MCF 10A (cell line): ENCODE data around the gene FAR2. TPM values are rescaled to one million over a fixed set of nuclear protein-coding genes. Genes with fewer than 3 reads are reported as not detected.

Experiments
- BruUV-seq: library from RNA; stranded (reverse); fragments of 400-500 nt; replicated peaks from 2 replicates; lab custom pipeline; 2021; lab: Mats Ljungman, UMichigan
- CTCF ChIA-PET: fragments of 300-600 bp; sonication (Branson Sonifier 250); formaldehyde crosslinking; extraction: SDS; loops from one replicate; lab custom pipeline; 2021; ENCODE audit warnings: antibody characterized with exemption, inconsistent platforms; lab: Yijun Ruan, JAX
- POLR2A ChIA-PET: fragments of 300-600, 350-650 bp; sonication (Branson Sonifier 250); formaldehyde crosslinking; extraction: SDS; loops from one replicate; lab custom pipeline; 2020; ENCODE audit warnings: antibody characterized with exemption, inconsistent platforms; lab: Yijun Ruan, JAX
- DNase-seq: peaks from one replicate; pipeline ENCODE4 v3.0.0-alpha.2; 2018; ENCODE audit not compliant: unreplicated experiment
- H3K27ac Mint-ChIP-seq: one replicate; pipeline ENCODE4 v1.8.0; 2022; ENCODE audit warnings: mild to moderate bottlenecking, low read depth, mixed read lengths; ENCODE audit not compliant: unreplicated experiment
- H3K27me3 Mint-ChIP-seq: one replicate; pipeline ENCODE4 v1.8.0; 2022; ENCODE audit warnings: mixed read lengths; ENCODE audit not compliant: insufficient read depth, unreplicated experiment
- H3K36me3 Mint-ChIP-seq: one replicate; pipeline ENCODE4 v1.8.0; 2022; ENCODE audit warnings: mild to moderate bottlenecking, moderate library complexity, mixed read lengths; ENCODE audit not compliant: insufficient read depth, unreplicated experiment
- H3K4me1 Mint-ChIP-seq: one replicate; pipeline ENCODE4 v1.8.0; 2022; ENCODE audit warnings: mixed read lengths; ENCODE audit not compliant: insufficient read depth, unreplicated experiment
- H3K4me3 Mint-ChIP-seq: one replicate; pipeline ENCODE4 v1.8.0; 2022; ENCODE audit warnings: mild to moderate bottlenecking, moderate library complexity, mixed read lengths; ENCODE audit not compliant: unreplicated experiment
- H3K9me3 Mint-ChIP-seq: one replicate; pipeline ENCODE4 v1.8.0; 2022; ENCODE audit warnings: mixed read lengths; ENCODE audit not compliant: unreplicated experiment
- intact Hi-C: fragments of 100-400 bp; cut with micrococcal nuclease; formaldehyde crosslinking; loops from 2 replicates; pipeline ENCODE4 v1.14.1; 2022
- total RNA-seq: library from RNA; stranded (reverse); gene quantifications from 2 replicates; pipeline ENCODE4 v1.2.3, GENCODE V29; 2022
- TF ChIP-seq, protein P1 (sequence below): fragments of 200-600 bp; IDR thresholded peaks from one replicate; pipeline ENCODE4 v1.8.0; 2022; ENCODE audit warnings: antibody characterized with exemption, mild to moderate bottlenecking; ENCODE audit not compliant: unreplicated experiment

Gene FAR2
- total RNA-seq, 1 experiment from 2014 or later, result 1.7 TPM

DNA sequence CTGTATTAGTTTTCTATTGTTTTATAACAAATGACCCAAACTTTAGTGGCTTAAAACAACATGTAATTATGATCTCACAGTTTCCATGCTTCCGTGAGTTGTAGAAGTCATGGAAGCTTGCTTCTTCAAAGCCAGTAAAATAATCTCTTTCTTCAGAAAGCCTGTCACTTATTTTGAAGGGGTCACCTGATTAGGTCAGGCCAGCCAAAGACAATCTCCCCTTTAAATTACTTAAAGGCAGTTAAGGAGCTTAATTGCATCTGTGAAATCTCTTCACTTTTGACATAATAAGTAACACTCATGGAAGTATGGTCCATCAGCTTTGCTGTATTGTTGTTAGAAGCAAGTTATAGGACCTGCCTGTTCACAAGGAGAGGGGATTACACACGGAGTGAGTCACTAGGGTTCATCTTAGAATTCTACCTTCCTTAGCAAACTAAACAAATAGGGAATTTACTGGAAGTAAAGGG lies 89.8 kb downstream of the FAR2 start:
- H3K27ac Mint-ChIP-seq, result no peak overlapping the region
- intact Hi-C loops, result no loop called here
- H3K36me3 Mint-ChIP-seq, result no peaks in the 10 kb centered on the region
- POLR2A ChIA-PET, result interaction anchor here (0.8 to 1.0 kb wide), 2 partner anchors 9 to 126 kb away, joined by 3 read pairs; no protein-coding TSS in a partner anchor
- CTCF ChIA-PET, result interaction anchor here (0.6 to 1.5 kb wide), 2 partner anchors 27 to 78 kb away, joined by 5 to 6 read pairs; no protein-coding TSS in a partner anchor
- no peaks in the 10 kb centered on the region for H3K27me3 Mint-ChIP-seq
- H3K9me3 Mint-ChIP-seq, result no peaks in the 10 kb centered on the region
- BruUV-seq, result no TSS peak
- TF ChIP-seq, protein P1, sequence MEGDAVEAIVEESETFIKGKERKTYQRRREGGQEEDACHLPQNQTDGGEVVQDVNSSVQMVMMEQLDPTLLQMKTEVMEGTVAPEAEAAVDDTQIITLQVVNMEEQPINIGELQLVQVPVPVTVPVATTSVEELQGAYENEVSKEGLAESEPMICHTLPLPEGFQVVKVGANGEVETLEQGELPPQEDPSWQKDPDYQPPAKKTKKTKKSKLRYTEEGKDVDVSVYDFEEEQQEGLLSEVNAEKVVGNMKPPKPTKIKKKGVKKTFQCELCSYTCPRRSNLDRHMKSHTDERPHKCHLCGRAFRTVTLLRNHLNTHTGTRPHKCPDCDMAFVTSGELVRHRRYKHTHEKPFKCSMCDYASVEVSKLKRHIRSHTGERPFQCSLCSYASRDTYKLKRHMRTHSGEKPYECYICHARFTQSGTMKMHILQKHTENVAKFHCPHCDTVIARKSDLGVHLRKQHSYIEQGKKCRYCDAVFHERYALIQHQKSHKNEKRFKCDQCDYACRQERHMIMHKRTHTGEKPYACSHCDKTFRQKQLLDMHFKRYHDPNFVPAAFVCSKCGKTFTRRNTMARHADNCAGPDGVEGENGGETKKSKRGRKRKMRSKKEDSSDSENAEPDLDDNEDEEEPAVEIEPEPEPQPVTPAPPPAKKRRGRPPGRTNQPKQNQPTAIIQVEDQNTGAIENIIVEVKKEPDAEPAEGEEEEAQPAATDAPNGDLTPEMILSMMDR, result no peak
- peak; percentile 12 for DNase-seq
- H3K4me3 Mint-ChIP-seq, result no peak overlapping the region
- peaks cover 7% of the 10 kb centered on the region for H3K4me1 Mint-ChIP-seq

DNA sequence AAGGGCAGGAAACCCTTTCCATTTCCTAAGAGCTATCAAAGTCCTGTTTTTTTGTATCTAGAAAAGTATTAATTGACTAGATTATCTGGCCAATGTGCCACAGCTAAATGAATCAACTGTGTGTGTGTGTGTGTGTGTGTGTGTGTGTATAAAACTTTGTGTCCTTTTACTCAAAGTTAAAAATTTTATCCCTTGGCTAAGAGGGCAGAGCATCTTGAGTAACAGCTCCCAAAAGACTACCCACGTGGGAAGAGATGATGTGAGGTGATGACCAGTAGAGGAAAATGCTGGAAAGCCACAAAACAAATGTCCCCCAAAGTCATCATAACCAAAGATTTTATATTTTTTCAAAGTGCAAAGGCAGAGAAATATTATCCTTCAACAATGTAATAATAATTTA lies 90.3 kb downstream of the FAR2 start:
- DNase-seq, result no peak
- H3K27me3 Mint-ChIP-seq, result no peaks in the 10 kb centered on the region
- BruUV-seq, result no TSS peak
- TF ChIP-seq, protein P1, result no peak
- H3K9me3 Mint-ChIP-seq, result no peaks in the 10 kb centered on the region
- POLR2A ChIA-PET, result interaction anchor here (0.8 to 1.0 kb wide), 2 partner anchors 10 to 126 kb away, joined by 3 read pairs; no protein-coding TSS in a partner anchor
- intact Hi-C loops, result no loop called here
- H3K27ac Mint-ChIP-seq, result no peak overlapping the region
- H3K4me3 Mint-ChIP-seq, result no peak overlapping the region
- peaks cover 7% of the 10 kb centered on the region for H3K4me1 Mint-ChIP-seq
- H3K36me3 Mint-ChIP-seq, result no peaks in the 10 kb centered on the region
- CTCF ChIA-PET, result interaction anchor here (1.5 kb wide), 1 partner anchor 78 kb away, joined by 5 read pairs; no protein-coding TSS in a partner anchor

DNA sequence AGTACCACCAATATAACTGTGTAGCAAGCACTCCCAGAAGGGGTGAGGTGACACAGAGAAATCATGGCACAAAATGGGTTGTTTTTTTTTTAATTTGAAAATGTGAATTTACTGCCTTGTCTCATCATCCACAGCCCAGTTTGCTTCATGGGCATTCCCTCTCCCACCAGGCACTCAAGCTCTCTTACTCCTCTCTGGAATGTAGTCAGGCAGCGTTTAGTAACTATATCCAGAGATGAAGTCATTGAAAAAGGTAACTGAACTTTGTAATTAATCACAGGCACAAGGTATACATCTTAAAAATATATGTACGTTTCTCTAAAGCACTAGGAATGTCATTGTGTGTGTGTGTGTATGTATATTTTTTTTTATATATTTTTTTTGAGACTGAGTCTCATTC lies 91.4 kb downstream of the FAR2 start:
- TF ChIP-seq, protein P1, result no peak

DNA sequence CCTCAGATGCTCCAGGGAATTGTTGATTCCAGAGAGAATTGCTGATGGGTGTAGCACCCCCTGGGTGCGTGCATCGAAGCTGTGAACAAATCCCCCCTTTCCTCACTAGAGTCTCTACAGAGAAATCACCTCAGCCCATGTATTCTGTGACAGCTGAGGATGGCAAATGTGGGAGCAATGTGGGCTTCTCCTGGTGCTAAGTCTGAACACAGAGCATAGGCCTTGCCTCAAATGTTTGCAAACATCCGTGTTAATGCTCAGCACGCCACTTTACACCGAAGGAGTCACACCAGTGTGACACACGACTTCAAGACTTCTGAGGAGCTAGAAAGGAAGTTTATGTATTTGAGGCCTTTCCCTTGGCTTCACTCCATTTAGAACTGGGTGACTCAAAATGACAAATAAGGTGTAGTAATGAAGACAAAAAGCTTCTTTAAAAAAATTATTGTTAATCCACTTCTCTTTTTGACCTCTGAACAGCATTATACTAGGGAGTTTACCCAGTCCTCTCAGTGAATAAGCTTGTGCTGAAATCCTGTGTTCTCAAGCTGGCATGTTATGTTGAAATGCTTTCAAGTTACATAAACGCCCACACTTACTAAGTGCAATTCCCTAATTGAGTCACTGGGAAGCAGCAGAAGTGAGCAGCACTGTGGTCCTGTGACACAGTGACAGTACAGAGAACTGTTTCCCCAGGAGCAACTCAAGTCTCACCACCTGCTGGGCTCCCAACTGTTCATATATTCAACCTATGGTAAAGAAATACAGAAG lies 92.9 kb downstream of the FAR2 start:
- BruUV-seq, result no TSS peak
- Mint-ChIP-seq H3K36me3 (no peaks in the 10 kb centered on the region), H3K4me3 (no peak overlapping the region), H3K27me3 (no peaks in the 10 kb centered on the region), H3K9me3 (no peaks in the 10 kb centered on the region), H3K27ac (peak overlapping the region; percentile 47), H3K4me1 (peaks cover 7% of the 10 kb centered on the region)
- CTCF ChIA-PET, result interaction anchor here (0.5 to 1.5 kb wide), 6 partner anchors 56 to 1403 kb away, joined by 3 to 6 read pairs (median 3); no protein-coding TSS in a partner anchor
- TF ChIP-seq, protein P1, result no peak
- DNase-seq, result peak; percentile 82
- POLR2A ChIA-PET, result interaction anchor here (0.5 to 1.0 kb wide), 6 partner anchors 12 to 1606 kb away, joined by 3 to 4 read pairs (median 3); no protein-coding TSS in a partner anchor
- intact Hi-C loops, result no loop called here

More for the DNA sequence above, 91.4 kb downstream of the FAR2 start:
- Mint-ChIP-seq H3K36me3 (no peaks in the 10 kb centered on the region), H3K27me3 (no peaks in the 10 kb centered on the region), H3K4me3 (no peak overlapping the region), H3K9me3 (no peaks in the 10 kb centered on the region), H3K4me1 (peaks cover 7% of the 10 kb centered on the region), H3K27ac (no peak overlapping the region)
- DNase-seq, result no peak
- POLR2A ChIA-PET, result no interaction called here
- intact Hi-C loops, result no loop called here
- BruUV-seq, result no TSS peak
- CTCF ChIA-PET, result interaction anchor here (1.5 kb wide), 1 partner anchor 77 kb away, joined by 5 read pairs; no protein-coding TSS in a partner anchor
